GM23338 (cell line): ENCODE results near the gene FYB2. TPM values are rescaled to one million over a fixed set of nuclear protein-coding genes. Genes with fewer than 3 reads are reported as not detected.

Source experiments
- ATAC-seq: fragments of 200-7000 bp; cut with Tn5 transposase; 3 replicates; pipeline ENCODE4 v1.9.1; 2020
- DNase-seq: peaks from one replicate; pipeline ENCODE4 v3.0.0-alpha.2; 2015; ENCODE audit warnings: low spot score
- H2AFZ ChIP-seq: fragments of 200-600 bp; sonication (generic); 2 replicates; pipeline ENCODE4 v1.8.0; 2016; ENCODE audit warnings: antibody characterized with exemption, mild to moderate bottlenecking, moderate library complexity
- H3F3A ChIP-seq: fragments of 200-600 bp; sonication (generic); replicated peaks from 2 replicates; pipeline ENCODE4 v1.8.0; 2017; ENCODE audit warnings: antibody characterized with exemption, mixed run types, low read depth
- H3K27ac ChIP-seq: fragments of 200-600 bp; sonication (generic); 2 replicates; pipeline ENCODE4 v1.6.1; 2016; ENCODE audit warnings: low read depth
- H3K27me3 ChIP-seq: fragments of 200-600 bp; sonication (generic); 2 replicates; pipeline ENCODE4 v1.8.0; 2016; ENCODE audit warnings: mild to moderate bottlenecking, mixed run types, moderate library complexity; ENCODE audit not compliant: insufficient read depth
- H3K36me3 ChIP-seq: fragments of 200-600 bp; sonication (generic); 2 replicates; pipeline ENCODE4 v1.8.0; 2016; ENCODE audit warnings: mild to moderate bottlenecking; ENCODE audit not compliant: insufficient read depth
- H3K4me1 ChIP-seq: fragments of 200-600 bp; sonication (generic); 2 replicates; pipeline ENCODE4 v1.8.0; 2016; ENCODE audit warnings: mild to moderate bottlenecking, moderate library complexity; ENCODE audit not compliant: insufficient read depth
- H3K4me2 ChIP-seq: fragments of 200-600 bp; sonication (generic); 2 replicates; pipeline ENCODE4 v1.7.1; 2017; ENCODE audit warnings: mixed run types
- H3K4me3 ChIP-seq: fragments of 200-600 bp; sonication (generic); 2 replicates; pipeline ENCODE4 v1.6.1; 2016; ENCODE audit warnings: mixed run types
- H3K79me2 ChIP-seq: fragments of 200-600 bp; sonication (generic); replicated peaks from 2 replicates; pipeline ENCODE4 v1.8.0; 2017; ENCODE audit warnings: mild to moderate bottlenecking; ENCODE audit not compliant: insufficient read depth
- H3K9me2 ChIP-seq: fragments of 200-600 bp; sonication (generic); 2 replicates; pipeline ENCODE4 v1.8.0; 2017; ENCODE audit not compliant: insufficient read depth
- H4K20me1 ChIP-seq: fragments of 200-600 bp; sonication (generic); replicated peaks from 2 replicates; pipeline ENCODE4 v1.8.0; 2017; ENCODE audit warnings: mild to moderate bottlenecking; ENCODE audit not compliant: insufficient read depth
- H3K27ac Mint-ChIP-seq: 2 replicates; pipeline ENCODE4 v1.8.0; 2020; ENCODE audit warnings: inconsistent platforms, mild to moderate bottlenecking, moderate library complexity, mixed read lengths
- H3K27me3 Mint-ChIP-seq: 3 replicates; pipeline ENCODE4 v1.8.0; 2022; ENCODE audit warnings: low read depth, mild to moderate bottlenecking, moderate library complexity, mixed read lengths, inconsistent platforms; ENCODE audit not compliant: insufficient read depth, poor library complexity
- H3K36me3 Mint-ChIP-seq: 3 replicates; pipeline ENCODE4 v1.8.0; 2021; ENCODE audit warnings: low read depth, mild to moderate bottlenecking, inconsistent platforms, moderate library complexity, mixed read lengths
- H3K4me1 Mint-ChIP-seq: 3 replicates; pipeline ENCODE4 v1.8.0; 2020; ENCODE audit warnings: mild to moderate bottlenecking, inconsistent platforms, mixed read lengths
- H3K4me3 Mint-ChIP-seq: 3 replicates; pipeline ENCODE4 v1.8.0; 2021; ENCODE audit warnings: moderate library complexity, mild to moderate bottlenecking, inconsistent platforms, mixed read lengths
- H3K9me3 Mint-ChIP-seq: 3 replicates; pipeline ENCODE4 v1.8.0; 2020; ENCODE audit warnings: moderate library complexity, mild to moderate bottlenecking, inconsistent platforms, mixed read lengths
- CREB1 ChIP-seq: fragments of 250-450 bp; sonication (Bioruptor Pico); IDR thresholded peaks from 2 replicates; pipeline ENCODE4 v1.5.0; 2020; ENCODE audit warnings: low read depth, mild to moderate bottlenecking, moderate library complexity
- EZH2 ChIP-seq: fragments of 200-600 bp; sonication (generic); IDR thresholded peaks from one replicate; pipeline ENCODE4 v1.8.0; 2017; ENCODE audit warnings: antibody characterized with exemption, mild to moderate bottlenecking, low read depth; ENCODE audit not compliant: unreplicated experiment
- EZH2phosphoT487 ChIP-seq: fragments of 200-600 bp; sonication (generic); IDR thresholded peaks from one replicate; pipeline ENCODE4 v1.8.1; 2018; ENCODE audit warnings: antibody characterized with exemption; ENCODE audit not compliant: unreplicated experiment
- JUNB ChIP-seq: IDR thresholded peaks from one replicate; pipeline ENCODE4 v1.6.1; 2016; ENCODE audit warnings: antibody characterized with exemption; ENCODE audit not compliant: unreplicated experiment
- NANOG ChIP-seq: IDR thresholded peaks from 2 replicates; pipeline ENCODE4 v1.6.1; 2016; ENCODE audit warnings: antibody characterized with exemption, borderline replicate concordance
- POLR2AphosphoS5 ChIP-seq: IDR thresholded peaks from 2 replicates; pipeline ENCODE4 v1.6.1; 2016; ENCODE audit warnings: antibody characterized with exemption, low read depth
- STAT1 ChIP-seq: IDR thresholded peaks from one replicate; pipeline ENCODE4 v1.6.1; 2016; ENCODE audit warnings: antibody characterized with exemption; ENCODE audit not compliant: unreplicated experiment
- ZNF114 ChIP-seq: fragments of 250-450 bp; sonication (Bioruptor Pico); IDR thresholded peaks from 2 replicates; pipeline ENCODE4 v1.5.0; 2020; ENCODE audit warnings: mild to moderate bottlenecking, moderate library complexity
- ZNF331 ChIP-seq: fragments of 250-450 bp; sonication (Bioruptor Pico); IDR thresholded peaks from 2 replicates; pipeline ENCODE4 v1.5.0; 2020; ENCODE audit warnings: low read depth, mild to moderate bottlenecking, moderate library complexity
- ZNF462 ChIP-seq: fragments of 250-450 bp; sonication (Bioruptor Pico); IDR thresholded peaks from 2 replicates; pipeline ENCODE4 v1.5.0; 2020; ENCODE audit warnings: mild to moderate bottlenecking, moderate library complexity
- polyA plus RNA-seq: library from polyadenylated mRNA; unstranded; fragments of >200 nt; fragmentation: Nextera tagmentation; extraction: Ambion mirVana; gene quantifications from 2 replicates; pipeline ENCODE4 v1.2.1, GENCODE V29; 2016
- total RNA-seq: library from RNA; depleted of rRNA; stranded (reverse); fragments of >200 nt; shearing (Covaris generic); gene quantifications from 2 replicates; pipeline ENCODE4 v1.2.3, GENCODE V29; 2014
- TF ChIP-seq, protein P1 (sequence below), 2 experiments: fragments of 200-600 bp in 1 of 2; sonication (generic) in 1 of 2; conservative IDR thresholded peaks; 2 replicates each; pipeline versions ENCODE4 v1.5.1 to v1.6.1; 2016 to 2017; ENCODE audit warnings: antibody characterized with exemption in 2 of 2, low read depth in 2 of 2, mild to moderate bottlenecking in 2 of 2, moderate library complexity in 1 of 2

Gene FYB2
- total and polyA plus RNA-seq, 2 experiments from 2014 or later: 0.39 TPM; not detected in 1

- H3F3A ChIP-seq: no peaks in the 10 kb centered on the region
- Mint-ChIP-seq H3K4me3 (no peak overlapping the region), H3K36me3 (no peaks in the 10 kb centered on the region), H3K27ac (no peak overlapping the region), H3K4me1 (no peaks in the 10 kb centered on the region), H3K9me3 (no peaks in the 10 kb centered on the region), H3K27me3 (no peaks in the 10 kb centered on the region)
- TF ChIP-seq POLR2AphosphoS5: no peak
- TF ChIP-seq, protein P1, sequence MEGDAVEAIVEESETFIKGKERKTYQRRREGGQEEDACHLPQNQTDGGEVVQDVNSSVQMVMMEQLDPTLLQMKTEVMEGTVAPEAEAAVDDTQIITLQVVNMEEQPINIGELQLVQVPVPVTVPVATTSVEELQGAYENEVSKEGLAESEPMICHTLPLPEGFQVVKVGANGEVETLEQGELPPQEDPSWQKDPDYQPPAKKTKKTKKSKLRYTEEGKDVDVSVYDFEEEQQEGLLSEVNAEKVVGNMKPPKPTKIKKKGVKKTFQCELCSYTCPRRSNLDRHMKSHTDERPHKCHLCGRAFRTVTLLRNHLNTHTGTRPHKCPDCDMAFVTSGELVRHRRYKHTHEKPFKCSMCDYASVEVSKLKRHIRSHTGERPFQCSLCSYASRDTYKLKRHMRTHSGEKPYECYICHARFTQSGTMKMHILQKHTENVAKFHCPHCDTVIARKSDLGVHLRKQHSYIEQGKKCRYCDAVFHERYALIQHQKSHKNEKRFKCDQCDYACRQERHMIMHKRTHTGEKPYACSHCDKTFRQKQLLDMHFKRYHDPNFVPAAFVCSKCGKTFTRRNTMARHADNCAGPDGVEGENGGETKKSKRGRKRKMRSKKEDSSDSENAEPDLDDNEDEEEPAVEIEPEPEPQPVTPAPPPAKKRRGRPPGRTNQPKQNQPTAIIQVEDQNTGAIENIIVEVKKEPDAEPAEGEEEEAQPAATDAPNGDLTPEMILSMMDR (conservative IDR thresholded peaks at IDR 0.05; ENCODE audit: low read depth in 2 of 2): peak; percentile 60 to 84
- no peak overlapping the region for H3K4me3 ChIP-seq
- H3K27me3 ChIP-seq: no peaks in the 10 kb centered on the region
- ATAC-seq: peak; percentile 98
- H3K79me2 ChIP-seq: no peaks in the 10 kb centered on the region
- peak overlapping the region; percentile 44; the same call in 1 of the 2 replicates for H2AFZ ChIP-seq
- no peak overlapping the region for H3K4me2 ChIP-seq
- H3K4me1 ChIP-seq: no peaks in the 10 kb centered on the region
- peak; percentile 68 for DNase-seq
- H3K36me3 ChIP-seq: no peaks in the 10 kb centered on the region
- no peaks in the 10 kb centered on the region for H3K9me2 ChIP-seq
- H3K27ac ChIP-seq: no peak overlapping the region
- H4K20me1 ChIP-seq: no peaks in the 10 kb centered on the region
These were observed 61.1 kb downstream of the FYB2 start for GRCh38 chr1:56758135-56758534.

- H3K4me3 Mint-ChIP-seq: no peak overlapping the region
- Histone ChIP-seq H3K4me3 (no peak overlapping the region), H2AFZ (no peak overlapping the region), H3K9me2 (no peaks in the 10 kb centered on the region), H3F3A (no peaks in the 10 kb centered on the region), H4K20me1 (no peaks in the 10 kb centered on the region), H3K4me2 (no peak overlapping the region), H3K79me2 (no peaks in the 10 kb centered on the region), H3K27me3 (no peaks in the 10 kb centered on the region), H3K36me3 (no peaks in the 10 kb centered on the region), H3K27ac (no peak overlapping the region), H3K4me1 (no peaks in the 10 kb centered on the region)
- H3K4me1 Mint-ChIP-seq: no peaks in the 10 kb centered on the region
- no peak for DNase-seq
- no peak for ATAC-seq
- H3K9me3 Mint-ChIP-seq: no peaks in the 10 kb centered on the region
- H3K27me3 Mint-ChIP-seq: peaks cover 2% of the 10 kb centered on the region
- H3K27ac Mint-ChIP-seq: no peak overlapping the region
- no peaks in the 10 kb centered on the region for H3K36me3 Mint-ChIP-seq
- TF ChIP-seq ZNF462 (CRISPR knock-in tag) (no peak), ZNF114 (CRISPR knock-in tag) (no peak), NANOG (no peak), EZH2phosphoT487 (no peak), CREB1 (CRISPR knock-in tag) (no peak), EZH2 (no peak), JUNB (no peak), STAT1 (no peak), ZNF331 (CRISPR knock-in tag) (no peak), POLR2AphosphoS5 (no peak)
- TF ChIP-seq, protein P1 (conservative IDR thresholded peaks at IDR 0.05; ENCODE audit: low read depth in 2 of 2): no peak
These were observed 63.3 kb downstream of the FYB2 start for GRCh38 chr1:56755911-56756310.
